NK-92 (cell line): ENCODE results near the gene AGAP1.

Experiments used
- DNase-seq: peaks from one replicate; lab custom pipeline; 2025; ENCODE audit not compliant: unreplicated experiment; lab: John Stamatoyannopoulos, UW

The AGAP1 gene

GRCh38 chr2:235626658-235627057, 132.8 kb downstream of the AGAP1 start:
- DNase-seq, result no peak

GRCh38 chr2:235627682-235628081, 133.8 kb downstream of the AGAP1 start:
- no peak for DNase-seq

DNA sequence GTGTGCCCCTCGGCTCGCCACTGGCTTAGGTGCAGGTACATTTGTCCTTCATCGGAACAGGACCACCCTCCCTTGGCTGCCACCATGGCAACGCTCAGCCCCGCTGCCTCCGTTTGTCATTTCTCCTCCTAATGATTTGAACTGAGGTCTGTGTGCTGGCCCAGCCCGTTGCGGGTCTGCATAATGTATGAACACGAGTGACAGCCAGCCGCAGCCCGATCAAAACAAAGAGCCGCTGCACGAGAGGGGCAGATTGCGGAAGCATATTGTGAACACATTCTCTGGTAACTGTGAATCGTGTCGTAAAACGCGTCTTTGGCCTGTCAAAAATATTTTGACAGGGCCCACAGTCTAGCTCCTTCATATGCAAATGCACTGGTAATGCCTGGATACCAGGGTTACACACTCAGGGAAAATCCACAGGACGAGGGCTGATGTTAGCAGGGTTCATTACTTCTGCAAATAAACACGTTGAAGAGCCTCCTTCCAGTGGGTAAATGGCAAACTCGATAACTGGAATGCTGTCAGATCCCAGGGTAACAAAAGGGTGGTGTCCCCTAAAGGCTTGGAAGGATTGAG, 137.0 kb downstream of the AGAP1 start:
- DNase-seq, result no peak

DNA sequence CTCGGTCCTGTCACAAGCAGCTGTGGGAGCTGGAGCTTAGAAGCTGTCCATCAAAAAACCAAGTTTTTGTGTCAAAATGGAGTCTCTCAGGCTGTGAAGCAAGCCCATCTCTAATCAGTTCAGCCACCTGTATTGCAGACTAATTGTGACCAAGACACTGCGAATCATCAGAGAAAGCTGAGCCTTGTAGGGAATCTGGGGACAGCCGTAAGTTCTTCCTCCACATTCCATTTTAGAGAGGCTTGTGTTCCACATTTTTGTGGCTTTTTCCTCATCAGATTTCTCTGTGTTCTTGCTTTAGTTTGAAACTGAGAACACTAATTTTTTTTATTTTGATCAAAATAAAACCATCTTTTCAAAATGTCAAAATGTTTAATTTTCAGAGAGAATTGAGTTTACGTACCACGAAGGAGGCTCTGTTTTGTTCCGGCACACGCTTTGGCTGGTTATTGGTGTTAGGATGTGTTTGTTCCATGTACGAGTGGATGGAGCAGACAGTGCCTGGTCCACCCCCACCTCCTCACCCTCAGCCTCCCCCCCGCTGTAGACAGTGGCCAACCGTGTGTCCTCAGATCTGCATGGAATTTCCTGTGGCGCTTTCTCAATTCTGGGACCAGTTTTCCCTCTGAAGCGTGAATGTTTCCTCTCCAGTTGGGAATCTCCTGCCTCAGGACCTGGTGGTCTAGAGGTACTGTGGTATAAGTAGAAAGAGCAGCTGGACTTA, 140.8 kb downstream of the AGAP1 start:
- DNase-seq, result no peak

- DNase-seq, result no peak
Measured at GRCh38 chr2:235636546-235636945, 142.7 kb downstream of the AGAP1 start.

DNA sequence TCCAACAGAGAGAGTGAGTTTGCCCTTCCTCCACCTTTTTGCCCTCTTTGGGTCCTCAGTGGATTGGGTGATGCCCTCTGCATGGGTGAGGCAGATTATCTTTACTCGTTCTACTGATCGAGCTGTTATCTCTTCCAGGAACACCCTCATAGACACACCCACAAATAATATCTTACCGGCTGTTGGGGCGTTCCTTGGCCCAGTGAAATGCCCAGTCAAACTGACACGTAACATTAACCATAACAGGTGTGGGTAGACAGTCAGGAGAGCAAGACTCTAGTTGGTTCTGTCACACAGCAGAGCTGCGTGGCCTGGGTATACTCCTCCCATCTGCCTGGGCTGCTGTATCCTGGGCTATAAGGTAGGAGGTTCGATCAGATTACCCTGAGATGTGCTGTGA, 144.1 kb downstream of the AGAP1 start:
- no peak for DNase-seq

DNA sequence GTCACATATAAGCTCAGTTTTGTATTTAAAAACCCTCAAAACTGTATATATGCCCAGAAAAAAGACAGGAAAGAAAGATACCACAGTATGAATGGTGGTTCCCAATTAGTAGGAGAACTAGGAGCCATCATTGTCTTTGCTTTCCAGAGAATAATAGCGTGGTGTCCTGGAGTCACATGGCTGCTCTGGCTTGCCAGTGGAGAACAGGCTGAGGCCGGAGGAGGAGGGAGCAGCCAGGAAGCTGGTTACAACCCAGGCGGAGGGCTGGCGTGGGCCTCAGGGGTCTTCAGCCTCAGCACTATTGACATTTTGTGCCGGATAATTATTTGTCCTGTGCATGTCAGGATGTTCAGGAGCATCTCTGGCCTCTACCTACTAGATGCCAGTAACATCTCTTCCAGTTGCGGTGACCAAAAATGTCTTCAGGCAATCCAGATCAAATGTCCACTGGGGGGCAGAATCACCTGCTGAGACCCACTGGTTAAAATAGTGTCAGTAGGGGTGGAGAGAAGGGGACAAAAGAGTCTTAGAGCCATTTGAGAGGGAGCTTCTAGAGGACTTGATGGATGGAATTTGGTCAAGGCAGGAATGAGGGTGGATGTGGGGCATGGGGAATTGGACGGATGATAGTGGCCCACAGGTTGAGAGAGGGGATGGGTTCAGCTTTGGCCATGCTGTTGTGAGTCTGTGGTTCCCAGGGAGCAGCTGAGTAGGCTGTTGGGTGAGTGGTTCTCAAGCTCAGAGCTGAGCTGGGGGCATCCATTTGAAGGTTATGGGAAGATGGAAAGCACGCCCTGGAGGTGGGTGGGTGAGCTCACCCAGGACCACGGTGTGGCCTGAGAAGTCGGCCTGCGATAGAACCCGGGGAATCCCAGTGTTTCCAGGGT, 144.9 kb downstream of the AGAP1 start:
- no peak for DNase-seq

GRCh38 chr2:235639428-235639773, 145.6 kb downstream of the AGAP1 start:
- no peak for DNase-seq

- DNase-seq, result no peak
Measured at GRCh38 chr2:235639885-235640284, 146.0 kb downstream of the AGAP1 start.

DNA sequence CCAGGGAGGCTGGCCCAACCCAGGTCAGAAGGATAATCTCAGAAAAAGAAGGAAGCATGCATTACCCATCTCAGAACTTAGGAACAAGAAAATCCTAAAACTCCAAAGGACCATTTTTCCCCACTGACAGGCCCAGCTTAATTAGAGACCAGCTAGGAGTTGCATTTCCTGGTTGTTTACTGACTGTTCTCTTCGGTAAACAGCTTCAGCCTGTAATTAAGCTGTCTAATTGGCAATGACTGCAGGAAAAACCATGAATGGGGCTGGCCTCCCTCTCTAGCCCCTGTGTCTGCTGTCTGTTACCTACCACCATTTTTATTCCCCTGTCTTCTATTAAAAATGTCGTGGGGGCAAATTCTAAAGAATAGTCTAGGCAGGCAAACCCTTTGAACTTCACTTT, 146.5 kb downstream of the AGAP1 start:
- no peak for DNase-seq

- no peak for DNase-seq
Measured at GRCh38 chr2:235640926-235641723, 147.3 kb downstream of the AGAP1 start.

GRCh38 chr2:235641956-235642355, 148.1 kb downstream of the AGAP1 start:
- DNase-seq, result no peak

DNA sequence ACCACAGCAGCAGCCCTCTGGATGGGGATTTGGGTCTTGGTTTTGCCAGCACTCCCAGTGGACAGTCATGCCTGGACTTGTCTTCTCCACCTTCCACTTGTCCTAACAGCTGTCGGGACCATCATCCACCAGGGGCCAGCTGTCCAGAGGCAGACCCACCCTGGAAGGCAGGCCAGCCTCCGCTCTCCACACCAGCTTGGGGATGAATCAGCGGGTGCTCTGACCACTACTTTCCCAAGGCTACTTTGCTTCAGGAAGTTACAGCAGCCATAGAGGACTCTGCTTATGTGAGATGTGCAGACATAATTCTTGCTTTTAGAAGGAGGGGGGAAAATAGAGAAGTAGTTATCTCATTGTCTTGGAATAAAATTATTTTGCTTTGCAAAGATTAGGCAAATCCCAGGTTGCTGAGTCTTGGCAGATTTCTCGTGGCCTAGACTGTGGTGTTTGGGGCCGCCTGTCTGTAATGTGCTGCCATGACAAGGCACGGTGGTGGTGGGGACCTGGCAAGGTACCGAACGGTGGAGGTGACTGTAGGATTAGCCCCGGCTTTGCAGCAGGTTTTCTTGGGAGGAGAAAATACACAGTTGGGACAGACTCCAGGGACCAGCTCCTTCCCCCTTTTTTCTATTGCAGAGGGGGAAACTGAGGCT, 148.7 kb downstream of the AGAP1 start:
- no peak for DNase-seq

DNA sequence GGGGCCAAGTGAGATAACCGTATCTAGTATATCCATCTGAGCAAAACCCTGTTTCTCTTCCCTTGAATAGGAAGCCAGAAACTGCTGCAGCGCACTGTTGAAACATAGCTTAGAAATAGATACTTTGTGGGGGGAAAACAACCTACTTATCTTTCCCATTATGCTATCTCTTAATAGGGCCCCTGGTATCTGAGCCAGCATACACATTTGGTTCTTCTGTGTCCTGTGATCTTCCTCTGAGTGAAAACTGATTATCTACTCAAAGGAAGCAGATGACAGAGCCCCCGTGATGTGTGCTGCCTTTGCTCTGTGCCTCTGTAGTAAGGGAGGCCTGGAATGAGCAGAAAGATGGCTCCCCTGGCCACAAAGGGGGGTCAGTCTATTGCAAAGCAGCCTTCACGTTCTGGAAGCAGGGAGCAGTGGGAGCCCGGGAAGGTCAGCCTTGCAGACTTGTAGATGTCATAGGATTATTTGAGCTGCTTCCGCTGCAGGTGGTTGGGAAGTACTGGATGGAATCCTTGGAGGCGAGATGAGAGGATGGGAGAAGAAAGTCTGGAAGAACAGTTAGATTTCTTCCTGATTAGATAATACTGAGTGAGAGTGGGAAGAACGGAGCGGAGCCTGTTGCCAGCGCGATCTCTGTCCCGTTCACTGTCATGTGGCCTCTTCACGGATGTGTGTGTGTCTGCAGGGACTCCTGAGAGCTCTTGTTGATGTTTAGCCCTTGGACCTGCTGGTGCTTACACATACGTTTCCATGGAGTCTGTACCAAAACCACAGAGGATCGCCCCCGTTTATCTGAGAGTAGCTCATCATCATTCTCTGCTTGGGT, 150.1 kb downstream of the AGAP1 start:
- no peak for DNase-seq

DNA sequence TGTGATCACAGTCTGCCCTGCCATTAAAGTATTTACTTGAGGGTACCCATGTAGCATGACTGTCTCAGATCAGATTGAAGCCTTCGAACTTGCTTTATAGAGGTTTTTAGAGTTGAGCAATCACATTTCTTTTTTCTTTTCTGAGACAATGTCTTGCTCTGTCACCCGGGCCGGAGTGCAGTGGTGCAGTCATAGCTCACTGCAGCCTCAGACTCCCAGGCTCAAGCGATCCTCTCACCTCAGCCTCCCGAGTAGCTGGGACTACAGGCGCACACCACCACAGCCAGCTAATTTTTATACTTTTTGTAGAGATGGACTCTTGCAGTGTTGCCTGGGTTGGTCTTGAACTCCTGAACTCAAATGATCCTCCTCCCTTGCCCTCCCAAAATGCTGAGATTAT, 153.4 kb downstream of the AGAP1 start:
- no peak for DNase-seq

DNA sequence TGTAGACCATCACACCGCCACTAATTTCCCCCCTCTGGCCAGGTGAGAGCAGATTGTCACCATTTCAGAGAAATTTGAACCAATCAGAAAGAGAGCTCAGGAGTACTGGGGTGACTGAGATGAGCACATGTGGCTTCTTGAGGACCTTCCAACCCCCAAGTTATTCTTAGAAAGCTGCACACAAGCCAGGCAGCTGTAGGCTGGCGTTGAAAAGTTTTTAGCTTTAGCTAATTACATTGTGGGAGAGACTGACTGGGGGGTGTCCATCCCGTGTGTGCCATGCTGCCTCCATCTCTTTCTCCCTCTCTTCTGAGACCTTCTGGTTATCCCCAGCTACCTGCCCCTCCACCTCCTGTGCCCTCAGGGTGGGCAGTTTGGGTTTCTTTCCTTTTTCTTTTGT, 154.0 kb downstream of the AGAP1 start:
- no peak for DNase-seq

- DNase-seq, result no peak
Measured at GRCh38 chr2:235649418-235649817, 155.6 kb downstream of the AGAP1 start.

DNA sequence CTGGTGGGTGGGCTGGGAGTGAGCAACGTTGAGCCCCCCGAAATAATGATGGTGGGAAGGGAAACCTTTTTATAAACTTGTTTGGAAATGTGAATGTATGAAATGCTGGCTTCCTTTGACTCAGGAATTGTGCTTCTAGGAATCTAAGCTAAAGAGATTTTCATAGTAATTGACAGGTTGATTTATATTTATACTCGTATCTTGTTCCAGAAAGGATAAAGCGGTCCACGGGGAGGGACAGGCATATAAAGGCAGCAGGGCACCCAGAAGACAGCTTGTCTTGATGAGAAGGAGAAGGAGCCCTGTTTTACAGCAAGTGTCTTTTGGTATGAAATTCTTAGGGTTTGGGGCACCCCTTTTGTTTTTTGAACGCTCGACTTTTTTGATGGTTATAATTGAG, 157.8 kb downstream of the AGAP1 start:
- DNase-seq, result no peak

DNA sequence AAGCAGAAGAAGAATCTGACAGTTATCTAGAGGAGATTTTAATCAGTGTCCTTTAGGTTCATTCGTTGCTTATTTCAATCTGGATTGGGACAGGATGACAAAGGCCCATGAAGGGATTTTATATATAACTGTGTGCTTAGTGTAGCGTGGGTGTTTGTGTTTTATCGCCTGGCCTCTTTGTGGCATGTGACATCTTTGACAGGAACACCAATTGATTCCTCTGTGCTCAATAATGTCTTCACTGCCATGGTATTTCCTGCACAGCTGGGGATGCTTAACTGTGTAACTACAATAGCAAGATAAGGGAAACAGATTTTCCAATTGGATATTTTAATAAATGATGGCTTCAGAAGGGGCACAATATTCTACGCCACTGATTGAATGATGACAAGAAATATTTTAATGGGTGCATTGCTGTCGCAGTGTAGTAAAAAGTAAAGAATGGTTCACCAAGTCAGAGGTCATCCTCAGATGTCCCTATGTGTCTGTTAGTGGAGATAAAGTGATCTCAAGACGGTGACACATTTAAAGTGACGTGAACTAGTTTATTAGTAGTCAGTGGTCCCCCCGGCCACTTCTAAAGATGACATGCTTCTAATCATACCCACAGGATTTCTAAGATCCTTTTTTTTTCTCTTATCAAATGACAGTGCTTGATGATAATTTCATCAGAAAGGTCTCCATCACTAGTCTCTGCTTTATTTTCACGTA, 160.4 kb downstream of the AGAP1 start:
- DNase-seq, result no peak
